Endometrial microvascular endothelial cells (primary cell): ENCODE measurements around the gene TMEM9B. TPM values are rescaled to one million over a fixed set of nuclear protein-coding genes. Genes with fewer than 3 reads are reported as not detected.

ENCODE experiments used
- in situ Hi-C: cut with HindIII; loops from 2 replicates; pipeline ENCODE4 v1.10.0; 2017; ENCODE audit warnings: low sequenced_read_pairs, low pct_unique_long_range_greater_than_20kb; ENCODE audit errors: inconsistent ontology term
- total RNA-seq: library from RNA; depleted of rRNA; stranded (reverse); fragments of >200 nt; gene quantifications from one replicate; pipeline ENCODE4 v1.2.3, GENCODE V29; 2015; ENCODE audit errors: inconsistent ontology term

The TMEM9B gene
- total RNA-seq, 1 donor from 2014 or later: 33.6 TPM

DNA sequence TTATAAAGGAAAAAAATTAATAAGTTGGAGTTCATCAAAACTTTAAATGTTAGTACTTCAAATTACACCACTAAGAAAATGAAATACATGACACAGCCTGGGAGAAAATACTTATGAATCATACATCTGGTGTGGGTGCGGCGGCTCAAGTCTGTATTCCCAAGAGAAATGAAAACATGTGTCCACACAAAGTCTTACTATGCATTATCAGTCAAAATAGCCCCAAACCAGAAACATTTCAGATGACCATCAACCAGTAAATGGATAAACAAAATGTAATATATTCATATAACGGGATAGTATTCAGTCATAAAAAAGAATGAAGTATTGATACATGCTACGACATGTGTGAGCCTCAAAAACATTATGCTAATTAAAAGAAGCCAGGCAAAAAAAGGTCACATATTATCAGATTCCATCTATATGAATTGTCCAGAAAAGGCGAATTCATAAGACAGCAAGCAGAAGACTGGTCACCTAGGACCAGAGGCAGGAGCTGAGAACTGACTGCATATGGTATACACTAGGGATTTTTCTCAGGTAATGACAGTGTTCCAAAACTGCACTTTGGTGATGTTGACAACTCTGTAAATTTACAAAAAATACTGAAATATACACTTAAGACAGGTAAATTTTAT is 58.6 kb downstream of the TMEM9B start:
- in situ Hi-C loops: no loop called here

DNA sequence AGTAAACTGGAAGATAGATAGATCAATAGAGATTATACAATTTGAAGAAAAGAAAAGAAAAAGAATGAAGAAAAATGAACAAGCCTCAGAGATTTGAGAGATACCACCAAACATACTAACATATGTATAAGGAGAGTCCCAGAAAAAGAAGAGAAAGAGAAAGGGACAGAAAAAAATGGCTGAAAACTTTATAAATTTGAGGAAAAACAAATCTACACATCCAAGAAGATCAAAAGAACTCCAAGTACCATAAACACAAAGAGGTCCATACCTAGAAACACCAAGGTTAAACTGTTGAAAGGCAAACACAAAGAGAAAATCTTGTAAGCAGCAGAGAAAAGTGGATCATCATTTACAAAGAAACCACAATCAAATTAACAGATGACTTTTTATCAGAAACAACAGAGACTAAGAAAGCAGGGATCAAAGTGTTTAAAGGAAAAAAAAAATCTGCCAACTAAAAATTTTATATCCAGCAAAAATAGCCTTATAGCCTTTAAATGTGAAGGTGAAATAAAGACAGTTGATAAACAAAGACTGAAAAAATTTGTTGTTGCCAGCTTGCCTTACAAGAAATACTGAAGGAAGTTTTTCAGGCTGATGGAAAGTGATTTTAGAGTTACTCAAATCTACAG is 65.0 kb downstream of the TMEM9B start:
- in situ Hi-C loops: no loop called here

Other genes starting within 250 kb of the TMEM9B start
- 28.6 TPM for gene AKIP1, start 53.3 kb downstream of the TMEM9B start, total RNA-seq
- gene C11orf16, start 31.5 kb downstream of the TMEM9B start, total RNA-seq: not detected
- gene ASCL3, start 21.4 kb downstream of the TMEM9B start, total RNA-seq: not detected
- 26.9 TPM for gene NRIP3, start 39.6 kb upstream of the TMEM9B start, total RNA-seq
- not detected for gene SCUBE2, start 127.2 kb upstream of the TMEM9B start, total RNA-seq